Bone marrow (tissue), 2 donors: ENCODE measurements around the gene IRS2.
"Not testable (repeated sequence)": the region's sequence is repeated elsewhere in the genome, so short reads cannot be mapped to it uniquely, and the experiment has no call there.

ENCODE experiments used
- DNase-seq, 2 donors: peaks; one replicate each; lab custom pipeline; 2025; lab: John Stamatoyannopoulos, UW

IRS2 gene

DNA sequence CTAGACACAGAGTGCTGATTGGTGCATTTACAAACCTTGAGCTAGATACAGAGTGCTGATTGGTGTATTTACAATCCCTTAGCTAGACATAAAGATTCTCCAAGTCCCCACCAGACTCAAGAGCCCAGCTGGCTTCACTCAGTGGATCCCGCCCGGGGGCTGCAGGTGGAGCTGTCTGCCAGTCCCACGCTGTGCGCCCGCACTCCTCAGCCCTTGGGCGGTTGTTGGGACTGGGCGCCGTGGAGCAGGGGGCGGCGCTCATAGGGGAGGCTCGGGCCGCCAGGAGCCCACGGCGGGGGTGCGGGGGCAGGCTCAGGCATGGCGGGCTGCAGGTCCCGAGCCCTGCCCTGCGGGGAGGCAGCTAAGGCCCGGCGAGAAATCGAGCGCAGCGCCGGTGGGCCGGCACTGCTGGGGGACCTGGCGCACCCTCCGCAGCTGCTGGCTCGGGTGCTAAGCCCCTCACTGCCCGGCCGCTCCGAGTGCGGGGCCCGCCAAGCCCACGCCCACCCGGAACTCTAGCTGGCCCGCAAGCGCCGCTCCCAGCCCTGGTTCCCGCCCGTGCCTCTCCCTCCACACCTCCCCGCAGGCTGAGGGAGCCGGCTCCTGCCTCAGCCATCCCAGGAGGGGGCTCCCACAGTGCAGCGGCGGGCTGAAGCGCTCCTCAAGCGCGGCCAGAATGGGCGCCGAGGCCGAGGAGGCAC, 53.8 kb downstream of the IRS2 start:
- not testable (repeated sequence) for DNase-seq

DNA sequence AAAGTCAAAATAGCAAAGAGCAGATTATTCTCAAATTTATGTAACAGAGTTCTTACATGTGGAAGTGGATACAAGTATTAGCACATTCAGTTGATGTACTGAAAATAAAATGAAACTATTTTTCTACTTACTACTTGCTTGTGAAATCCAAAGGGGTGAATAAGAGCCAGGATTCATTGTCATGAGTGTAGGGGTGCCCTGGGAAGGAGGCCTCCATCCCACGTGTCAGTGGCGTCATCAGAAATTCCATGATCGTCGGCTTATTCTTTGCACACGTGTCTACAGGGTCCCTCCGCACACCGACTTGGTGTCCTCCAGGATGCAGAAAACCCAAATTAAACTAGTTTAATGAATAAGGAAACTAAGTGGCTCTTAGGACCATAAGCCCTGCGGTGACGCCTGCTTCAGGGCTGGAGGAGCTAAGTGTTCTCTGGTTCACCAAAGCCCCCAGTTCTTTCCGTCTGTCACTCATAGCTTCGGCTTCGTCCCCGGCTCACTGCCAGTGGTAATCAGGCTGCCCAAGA, 55.5 kb downstream of the IRS2 start:
- no peak for DNase-seq

DNA sequence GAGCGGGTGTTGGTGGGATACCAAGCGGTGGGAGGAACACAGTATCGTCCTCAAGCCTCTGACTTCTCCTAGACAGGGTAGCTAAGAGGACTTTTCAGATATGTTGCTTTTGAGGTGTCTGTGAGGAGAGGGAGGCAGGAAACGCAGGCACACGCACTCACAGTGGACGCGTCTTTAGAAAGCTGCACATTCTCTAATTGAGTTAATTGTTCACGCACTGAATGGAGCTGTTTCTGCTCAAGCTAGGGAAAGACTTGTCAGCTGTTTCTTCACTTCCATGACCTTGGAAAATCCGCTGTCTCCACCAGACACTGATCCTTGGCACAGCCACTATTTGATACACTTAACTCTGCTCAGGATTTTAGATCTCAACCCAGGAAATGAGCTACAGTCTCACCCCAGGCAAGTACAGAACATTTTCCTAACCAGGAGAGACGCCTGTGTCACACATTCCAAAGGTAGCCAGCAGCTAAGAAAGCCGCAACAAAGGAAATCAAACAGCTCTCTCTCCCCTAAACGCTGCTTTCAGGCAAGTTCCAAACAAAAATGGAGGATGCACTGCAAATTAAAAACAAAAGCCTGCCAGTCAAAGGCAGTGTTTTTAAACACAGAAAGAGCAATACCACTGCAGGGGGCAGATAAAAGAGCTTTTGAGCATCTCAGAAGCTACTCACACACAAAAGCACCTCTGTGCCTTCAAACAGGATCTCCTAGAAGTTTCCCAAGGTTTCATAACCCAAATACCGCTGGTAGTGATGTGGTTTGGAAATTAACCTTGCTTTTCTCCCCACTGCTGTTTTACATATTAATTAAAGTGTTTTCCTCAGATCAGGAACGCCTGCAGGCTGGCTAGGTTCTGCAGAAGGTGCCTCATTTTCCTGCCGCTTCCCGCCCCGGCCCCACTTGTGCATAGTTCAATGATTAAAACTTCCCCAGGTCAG, 57.3 kb downstream of the IRS2 start:
- no peak for DNase-seq

DNA sequence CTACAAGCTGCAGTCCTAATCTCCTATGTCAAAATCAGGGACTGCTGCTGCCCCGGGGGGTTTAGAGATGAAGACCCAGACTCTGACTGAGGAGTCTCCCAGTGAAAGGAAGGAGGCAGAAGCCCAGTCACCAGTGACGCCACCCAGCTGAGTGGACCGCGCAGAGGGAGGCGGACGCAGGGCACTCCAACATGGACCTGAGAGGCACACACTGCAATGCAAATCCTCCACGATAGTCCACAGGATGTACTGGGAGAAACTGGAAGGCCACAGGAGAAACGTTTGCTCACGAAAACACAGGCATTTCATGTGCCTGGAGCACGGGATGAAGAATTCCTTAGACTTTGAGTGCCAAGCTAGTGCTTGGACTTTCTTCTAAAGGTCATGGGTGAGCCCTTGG, 58.3 kb downstream of the IRS2 start:
- DNase-seq, result no peak

DNA sequence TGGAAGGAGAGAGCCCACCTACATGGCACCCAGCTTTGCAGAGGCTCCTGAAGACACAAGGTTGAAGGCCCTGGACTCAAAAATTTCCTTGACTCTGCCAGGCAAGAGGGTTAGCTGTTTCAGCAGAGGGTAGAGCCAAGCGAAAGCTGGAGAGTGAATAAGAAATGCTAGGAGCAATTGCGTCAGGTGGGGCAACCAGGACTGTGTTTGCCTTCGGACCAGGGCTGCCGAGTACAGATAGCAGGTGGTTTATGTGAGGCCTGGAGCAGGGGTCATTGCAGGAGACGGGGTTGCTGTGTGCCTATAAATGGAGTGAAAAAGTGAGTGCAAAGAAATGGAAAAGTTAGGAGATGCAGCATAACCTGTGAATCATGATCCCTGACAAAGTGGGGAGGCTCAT, 59.1 kb downstream of the IRS2 start:
- DNase-seq, result no peak

DNA sequence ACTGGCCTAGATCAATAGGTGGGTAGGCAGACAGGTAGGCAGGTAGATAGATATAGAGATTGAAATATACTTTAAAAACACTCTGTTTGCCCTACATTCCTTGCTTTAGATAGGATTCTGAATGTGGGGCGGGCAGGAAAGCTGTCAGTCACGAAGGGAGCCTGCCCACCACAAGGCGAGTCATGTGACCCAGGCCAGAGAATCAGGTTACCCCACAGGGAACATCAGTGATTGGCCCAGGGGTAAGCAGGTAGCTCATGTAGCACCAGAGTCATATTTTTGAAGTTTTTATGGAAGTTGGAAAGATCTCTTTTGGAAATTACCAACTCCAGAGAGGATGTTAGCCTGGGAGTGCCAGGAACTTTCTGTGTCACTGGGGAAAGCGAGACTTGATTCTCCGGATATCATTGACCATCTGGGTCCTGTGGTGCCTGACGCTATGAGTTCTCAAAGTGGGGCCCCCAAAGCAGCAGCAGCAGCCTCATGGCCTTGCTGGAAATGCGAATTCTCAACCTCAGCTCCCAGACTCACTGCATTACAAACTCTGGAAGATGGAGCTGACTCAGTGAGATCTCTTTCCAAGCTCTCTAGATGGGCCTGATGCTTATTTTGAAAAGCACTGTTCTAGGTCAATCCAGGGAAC, 60.3 kb downstream of the IRS2 start:
- DNase-seq, result no peak

DNA sequence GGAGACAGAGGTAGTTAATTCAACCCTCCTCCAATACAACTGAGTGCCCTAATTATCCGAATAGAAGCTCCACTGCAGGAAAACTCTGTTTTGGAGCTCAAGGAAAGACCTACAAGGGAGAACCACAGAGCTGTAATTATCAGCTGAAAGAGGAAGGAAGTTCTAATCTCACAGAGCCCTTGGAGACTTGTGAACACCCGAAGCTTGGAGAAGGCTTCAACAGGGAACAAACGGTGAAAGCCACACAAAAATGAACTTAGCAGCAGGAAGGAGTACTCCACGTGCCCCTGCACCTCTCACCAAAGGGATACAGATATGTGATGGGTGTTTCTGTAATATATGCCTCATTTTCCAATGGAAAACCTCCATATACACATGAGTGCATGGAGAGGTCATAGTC, 61.1 kb downstream of the IRS2 start:
- peak in 1 of 2 donors; percentile 43 for DNase-seq

DNA sequence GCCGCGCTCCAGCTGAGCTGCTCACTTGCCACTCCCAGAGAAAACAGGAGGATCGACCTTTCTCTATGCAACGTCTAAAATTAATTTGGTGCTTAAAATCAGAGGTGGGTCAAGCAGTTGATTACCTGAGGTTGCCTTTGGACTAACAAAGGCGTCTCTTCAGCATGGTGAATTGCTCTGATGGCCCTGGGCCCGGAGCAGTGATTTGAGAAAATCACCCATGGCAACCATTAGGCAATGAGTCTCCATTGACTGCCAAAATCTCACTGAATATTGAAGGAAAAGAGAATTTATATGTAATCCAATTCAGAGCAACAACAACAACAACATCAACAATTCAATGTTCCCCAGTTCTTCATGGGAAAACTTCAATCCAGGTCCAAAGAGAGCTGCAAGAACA, 61.8 kb downstream of the IRS2 start:
- no peak for DNase-seq

DNA sequence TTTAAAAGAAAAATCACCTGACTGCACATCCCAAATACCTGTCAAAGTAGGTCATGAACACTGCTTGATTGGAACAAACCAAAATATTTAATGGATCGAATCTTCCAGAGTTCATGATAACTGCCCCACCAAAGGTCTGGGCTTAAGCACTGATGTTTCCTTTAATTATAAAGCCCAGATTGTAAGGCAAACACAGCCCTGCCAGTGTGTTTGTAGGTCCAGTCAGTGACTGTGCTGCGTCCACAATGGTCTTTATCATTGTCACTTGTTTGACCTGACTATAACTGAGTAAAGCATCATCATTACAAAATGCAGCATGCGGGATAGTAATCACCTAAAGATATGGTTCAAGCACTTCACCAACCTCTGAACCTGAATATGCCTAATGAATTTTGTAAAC, 63.3 kb downstream of the IRS2 start:
- DNase-seq, result no peak

DNA sequence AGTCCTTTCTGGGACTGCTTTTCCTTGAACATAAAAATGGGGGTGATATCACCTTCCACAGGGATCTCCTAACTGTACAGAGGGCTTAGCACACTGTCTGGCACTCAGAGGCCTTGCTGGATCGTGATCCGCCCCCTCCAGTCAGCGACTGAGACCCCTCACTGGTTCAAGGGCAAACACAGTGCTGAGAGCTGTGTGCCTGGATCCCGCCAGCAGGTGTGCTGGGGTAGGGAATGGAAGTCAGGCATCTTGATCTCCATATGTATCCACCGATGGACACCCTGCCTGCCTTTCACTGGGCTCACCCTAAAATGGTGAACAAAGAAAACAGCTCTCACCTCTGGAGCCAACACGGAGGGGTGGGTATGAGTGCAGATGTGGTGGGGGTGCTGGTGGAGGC, 64.3 kb downstream of the IRS2 start:
- DNase-seq, result no peak

DNA sequence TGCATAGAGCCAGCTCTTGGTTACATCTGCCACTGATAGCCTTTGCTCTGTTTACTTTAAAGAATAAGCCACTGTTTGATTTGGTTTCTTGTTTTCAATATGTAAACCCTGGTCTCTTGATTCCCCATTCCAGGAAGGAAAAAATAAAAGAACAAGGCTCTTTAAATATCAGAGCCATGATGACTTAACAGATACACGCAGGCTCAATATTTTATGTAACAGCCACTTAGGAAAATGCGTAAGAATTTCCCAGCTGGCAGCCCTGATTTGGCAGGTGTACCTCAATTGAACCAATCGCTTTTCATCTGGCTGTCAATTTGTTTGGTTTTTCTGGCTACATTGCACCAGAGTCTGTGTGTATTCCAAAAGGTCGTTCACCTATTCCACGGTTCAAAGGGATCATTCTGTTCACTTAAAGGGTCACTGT, 65.6 kb downstream of the IRS2 start:
- no peak for DNase-seq

DNA sequence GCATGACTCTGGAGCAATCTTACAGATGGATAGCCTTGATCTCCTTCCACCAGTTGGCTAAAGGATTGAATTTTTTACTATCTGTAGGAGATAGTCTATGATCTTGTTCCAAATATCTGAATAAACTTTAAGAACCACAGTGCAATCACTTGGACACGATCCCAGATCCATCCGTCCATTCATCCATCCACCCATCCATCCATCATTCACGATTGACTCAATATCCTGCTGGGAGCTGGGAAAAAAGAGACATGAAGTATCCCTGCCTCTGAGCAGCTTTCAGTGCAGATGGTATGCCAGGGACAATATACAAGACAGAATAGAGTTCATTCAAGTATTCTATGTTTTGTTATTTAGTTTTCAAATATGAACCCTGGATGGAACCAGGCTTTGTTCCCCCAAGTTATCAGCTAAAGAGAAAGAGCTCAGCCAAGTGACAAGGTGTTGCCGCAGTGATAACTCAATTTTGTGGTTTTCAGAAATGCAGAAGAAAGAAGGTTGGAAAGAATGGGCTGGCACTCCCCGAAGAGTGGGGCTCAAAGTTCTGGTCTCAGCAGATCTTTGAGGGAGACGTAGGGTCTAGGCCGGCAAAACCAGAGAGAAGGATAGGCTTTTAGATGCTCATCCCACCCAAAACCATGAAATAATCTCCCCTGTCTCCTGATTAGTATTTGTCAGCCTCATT, 66.3 kb downstream of the IRS2 start:
- no peak for DNase-seq

DNA sequence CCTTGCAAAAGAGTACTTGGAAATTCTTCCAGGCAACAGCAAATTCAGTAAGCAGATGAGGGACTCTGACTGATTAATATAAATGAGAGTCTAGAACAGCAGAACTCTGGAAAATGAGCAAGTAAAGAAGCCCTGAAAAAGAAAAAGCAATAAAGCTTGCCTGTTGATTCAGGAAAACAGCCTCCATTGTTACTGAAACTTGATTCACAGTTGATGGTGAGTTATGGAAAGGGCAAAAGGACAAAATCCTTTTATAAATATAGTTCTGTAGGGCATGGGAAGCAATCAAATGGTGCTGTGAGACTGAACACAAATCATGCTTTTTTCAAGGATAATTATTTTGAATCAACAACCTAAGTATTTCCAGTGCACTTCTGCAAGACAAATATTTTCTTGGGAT, 67.7 kb downstream of the IRS2 start:
- DNase-seq, result no peak

DNA sequence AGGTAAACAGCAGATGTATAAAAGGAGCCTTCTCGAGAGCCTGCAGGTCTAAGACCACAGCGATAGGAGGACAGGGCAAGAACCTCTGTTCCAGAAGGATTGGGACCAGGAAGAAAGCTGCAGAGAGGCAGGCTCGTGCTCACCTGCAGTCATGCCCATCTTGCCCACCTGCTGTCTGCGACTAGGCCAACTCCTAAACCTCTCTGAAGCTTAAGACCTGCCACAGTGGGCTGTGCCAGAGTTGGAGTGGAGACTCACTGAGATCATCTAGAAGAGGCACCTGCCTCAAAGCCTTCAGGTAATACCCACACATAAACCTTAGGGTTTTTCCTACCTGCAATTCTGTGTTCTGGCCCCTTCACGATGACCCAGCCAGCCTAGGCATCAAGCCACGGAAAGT, 68.7 kb downstream of the IRS2 start:
- DNase-seq, result no peak

DNA sequence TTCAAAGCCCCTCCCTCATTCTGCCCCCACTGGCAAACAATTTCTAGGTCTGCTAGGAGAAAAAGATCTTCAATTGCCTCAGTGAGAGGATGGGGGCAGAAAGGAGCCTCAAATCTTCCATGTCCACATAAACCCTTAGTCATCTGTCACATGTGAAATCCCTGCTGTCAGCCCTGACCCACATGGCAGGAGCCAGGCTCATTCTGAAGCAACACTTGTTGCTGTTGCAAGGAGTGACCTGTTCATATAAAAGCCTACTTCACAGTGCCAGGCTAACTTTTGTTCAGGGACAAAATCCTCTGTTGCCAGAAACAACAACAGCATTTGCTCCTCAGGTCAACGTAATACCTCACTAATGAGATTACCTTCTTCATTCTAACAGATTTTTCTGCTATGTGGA, 70.5 kb downstream of the IRS2 start:
- DNase-seq, result no peak

DNA sequence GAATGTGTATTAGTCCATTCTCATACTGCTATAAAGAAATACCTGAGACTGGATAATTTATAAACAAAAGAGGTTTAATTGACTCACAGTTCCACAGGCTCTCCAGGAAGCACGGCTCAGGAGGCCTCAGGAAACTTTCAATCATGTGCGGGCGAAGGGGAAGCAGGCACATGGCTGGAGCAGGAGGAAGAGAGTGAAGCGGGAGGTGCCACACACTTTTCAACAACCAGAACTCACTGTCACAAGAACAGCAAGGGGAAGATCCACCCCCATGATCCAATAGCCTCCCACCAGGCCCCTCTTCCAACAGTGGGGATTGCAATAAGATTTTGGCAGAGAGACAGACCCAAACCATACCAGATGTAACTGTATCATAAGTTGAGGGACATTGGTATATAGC, 72.7 kb downstream of the IRS2 start:
- DNase-seq, result no peak

DNA sequence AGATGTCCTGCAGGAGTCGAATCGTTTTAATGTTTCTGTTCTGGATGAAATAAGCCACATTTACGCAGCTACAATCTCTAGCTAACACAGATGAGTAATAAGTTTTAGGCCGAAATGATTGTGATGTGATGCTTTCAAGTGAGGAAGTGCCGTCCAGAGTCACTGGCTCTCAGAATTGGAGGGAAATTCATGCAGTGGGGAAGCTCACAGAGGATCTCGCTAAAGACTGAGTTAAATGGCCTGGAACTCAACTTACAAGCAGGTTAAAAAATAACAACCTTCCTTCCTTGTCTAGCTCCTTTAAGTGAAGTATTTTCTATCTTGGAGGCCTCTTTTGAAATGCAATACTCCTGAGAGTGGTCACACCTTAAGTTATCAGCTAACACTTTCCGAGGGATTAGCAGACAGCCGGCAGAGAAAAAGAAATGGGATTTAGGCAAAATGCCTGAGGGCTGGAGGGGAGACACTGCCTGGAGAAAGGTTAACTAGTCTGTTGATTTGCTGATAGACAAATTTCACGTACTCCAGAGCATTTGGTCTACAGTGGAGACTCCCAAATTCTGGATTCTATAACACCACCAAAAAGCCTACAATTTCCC, 74.2 kb downstream of the IRS2 start:
- no peak for DNase-seq

DNA sequence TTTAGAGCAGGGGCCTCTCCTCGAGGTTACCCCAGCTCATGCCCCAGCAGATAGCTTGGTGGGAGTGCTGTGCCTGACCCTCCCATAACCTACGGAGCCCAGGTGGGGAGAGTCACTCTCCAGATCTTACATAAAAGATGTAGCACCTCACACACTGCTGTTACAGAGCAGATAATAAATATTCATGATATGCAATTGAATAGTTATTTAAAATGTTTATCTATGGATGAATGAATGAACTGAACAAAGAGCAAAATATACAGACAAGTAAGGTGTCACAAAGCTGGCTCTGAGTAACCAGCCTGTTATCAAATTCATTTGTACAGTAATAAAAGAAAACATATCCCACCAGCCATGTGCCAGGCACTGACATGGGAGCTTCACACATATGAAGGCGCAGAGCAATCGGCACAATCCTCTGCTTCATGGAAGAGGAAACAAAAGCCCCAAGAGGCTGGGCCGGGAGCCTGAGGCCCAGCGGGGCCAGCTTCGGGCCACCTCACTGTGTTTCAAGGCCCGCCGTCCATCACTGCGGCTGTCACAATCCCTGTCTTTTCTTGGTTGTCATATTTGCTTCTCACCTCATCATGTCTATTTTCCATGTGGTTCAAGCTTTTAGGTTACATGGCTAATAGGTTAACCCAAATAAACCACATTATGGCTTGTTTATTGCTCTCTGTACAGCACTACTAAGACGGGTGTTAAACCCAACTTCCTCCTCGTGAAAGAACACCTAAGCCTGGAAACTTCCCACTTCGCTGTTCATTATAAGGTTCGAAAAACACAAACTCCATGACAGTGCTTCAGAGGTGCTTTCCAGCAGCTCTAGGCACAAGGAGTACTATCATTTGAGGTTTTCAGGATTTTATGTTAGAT, 78.4 kb downstream of the IRS2 start:
- no peak for DNase-seq

DNA sequence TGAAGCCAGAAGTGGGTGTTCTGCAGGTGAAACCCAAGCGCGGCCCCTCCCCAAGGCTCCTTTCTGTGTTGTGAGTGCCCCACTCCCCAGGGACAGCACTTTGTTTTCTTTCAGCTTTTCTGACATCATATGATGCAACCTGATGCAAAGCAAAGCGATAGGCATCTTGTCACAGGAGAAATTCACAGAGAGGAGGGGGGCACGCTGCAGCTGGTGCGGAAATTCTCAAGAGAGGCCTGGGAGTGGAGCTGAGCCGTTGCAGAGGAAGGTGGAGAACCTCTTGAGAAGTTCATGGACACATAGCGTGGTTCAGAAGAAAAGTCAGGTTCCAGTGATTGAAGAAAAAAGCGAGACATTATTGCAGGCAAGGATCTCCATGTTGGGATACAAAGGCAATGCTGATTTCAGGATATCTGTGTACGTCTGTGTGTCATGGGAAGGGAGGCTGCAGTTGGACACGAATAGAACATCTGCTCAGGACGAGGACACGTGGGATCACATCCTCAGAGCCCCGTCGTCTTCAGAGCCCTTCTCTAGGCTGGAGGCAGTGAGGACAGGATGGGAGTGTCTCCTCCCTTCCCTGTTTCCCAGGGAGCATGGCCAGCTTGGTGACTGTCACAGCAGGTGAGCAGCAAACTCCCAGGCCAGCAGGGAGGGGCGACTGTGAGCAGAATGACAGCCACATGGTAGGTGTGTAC, 79.2 kb downstream of the IRS2 start:
- DNase-seq, result no peak
